NOMO-1 treated with DMSO at 0.1 percent for 48 hours (cell line): Measurements from ENCODE around the gene JKAMP.

Experiments
- DNase-seq: peaks from one replicate; lab custom pipeline; 2025; ENCODE audit not compliant: unreplicated experiment; lab: John Stamatoyannopoulos, UW

The JKAMP gene

DNA sequence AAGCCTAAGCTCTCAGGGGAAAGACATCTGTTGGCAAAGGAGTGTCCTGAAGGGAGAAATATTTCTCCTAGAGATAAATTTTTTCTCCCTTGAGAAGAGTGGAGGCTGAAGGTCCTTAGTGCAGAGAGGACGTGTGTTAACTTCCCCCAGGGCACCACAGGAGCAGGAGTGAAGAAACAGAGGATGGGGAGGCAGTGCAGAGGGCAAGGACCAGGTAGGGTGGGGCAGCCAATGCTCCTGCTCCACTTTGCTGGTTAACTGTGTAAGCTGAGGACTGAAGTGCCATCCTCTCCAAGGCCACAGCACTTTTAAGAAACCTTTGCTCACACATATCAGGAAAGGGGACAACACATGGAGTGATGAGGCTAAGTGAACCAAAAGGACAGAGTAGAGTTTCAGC lies 4.2 kb upstream of the JKAMP start:
- DNase-seq: no peak

DNA sequence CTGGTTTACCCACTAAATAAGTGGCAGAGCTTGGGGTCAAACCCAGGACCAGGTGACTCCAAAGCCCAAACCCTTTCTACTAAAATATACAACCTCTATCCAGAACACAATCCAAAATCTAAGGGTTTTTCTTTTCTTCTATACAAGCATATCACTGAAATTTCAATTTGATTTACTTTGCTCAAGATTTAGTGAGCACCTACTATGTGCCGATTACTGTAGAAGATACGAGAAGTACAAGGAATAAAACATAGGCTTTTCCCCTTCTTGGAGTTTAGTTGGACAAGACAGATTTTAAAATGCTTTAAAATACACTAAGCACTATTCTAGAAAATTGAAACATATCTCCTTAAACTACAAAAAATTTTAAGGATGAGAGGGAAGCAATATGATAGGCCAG lies 2.9 kb upstream of the JKAMP start:
- DNase-seq: no peak

DNA sequence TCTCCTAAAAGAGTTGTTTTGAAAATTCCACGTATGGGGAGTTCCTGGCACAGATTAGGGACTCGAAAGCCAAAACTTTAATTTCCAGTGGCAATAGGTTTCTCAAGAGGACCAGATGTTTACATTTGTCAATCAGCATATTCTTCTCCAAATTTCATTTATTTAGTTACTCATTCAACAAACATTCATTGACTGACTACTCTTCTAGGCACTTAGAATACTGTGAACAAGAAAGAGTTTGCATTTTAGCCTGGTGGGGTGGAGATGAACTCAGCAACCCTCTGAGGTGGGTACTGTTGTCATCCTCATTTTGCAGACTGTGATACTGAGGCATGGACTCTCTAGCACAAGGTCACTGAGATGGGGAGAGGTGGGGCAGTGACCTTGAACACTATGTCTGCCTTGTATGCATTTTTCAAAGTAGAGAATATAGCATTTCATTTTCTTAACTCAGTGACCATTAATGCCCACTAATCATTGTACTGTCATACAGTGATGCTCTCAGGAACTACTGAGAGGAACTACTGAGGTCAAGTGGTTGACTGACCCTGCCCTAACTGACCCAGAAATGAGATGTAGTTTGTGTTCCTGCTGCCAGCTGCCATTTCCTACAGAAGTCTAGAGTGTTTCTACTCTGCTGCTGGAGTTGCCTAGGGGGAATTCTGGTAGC lies 2.3 kb upstream of the JKAMP start:
- DNase-seq: no peak

- DNase-seq: no peak
Measured at GRCh38 chr14:59482541-59483331, 1.6 kb upstream of the JKAMP start.

DNA sequence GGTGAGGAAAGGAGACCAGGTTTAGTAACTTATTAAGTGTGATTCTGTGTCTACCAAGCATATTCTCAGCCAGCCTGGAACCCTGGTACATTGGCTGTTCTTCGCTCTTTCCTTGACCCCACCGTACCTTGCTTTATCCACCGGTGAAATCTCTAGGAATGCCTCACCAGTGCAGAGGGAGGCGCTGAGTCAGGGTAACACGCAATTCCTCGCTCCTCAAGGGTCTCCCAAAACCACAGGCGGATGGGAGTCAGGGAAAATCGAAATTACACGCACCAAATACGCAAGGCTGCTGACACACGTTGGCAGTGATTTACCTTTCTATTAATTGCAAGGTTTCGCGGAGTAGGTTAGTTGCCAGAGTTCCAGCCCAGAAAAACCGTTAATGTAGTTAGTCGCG lies 954 bp upstream of the JKAMP start:
- no peak for DNase-seq

DNA sequence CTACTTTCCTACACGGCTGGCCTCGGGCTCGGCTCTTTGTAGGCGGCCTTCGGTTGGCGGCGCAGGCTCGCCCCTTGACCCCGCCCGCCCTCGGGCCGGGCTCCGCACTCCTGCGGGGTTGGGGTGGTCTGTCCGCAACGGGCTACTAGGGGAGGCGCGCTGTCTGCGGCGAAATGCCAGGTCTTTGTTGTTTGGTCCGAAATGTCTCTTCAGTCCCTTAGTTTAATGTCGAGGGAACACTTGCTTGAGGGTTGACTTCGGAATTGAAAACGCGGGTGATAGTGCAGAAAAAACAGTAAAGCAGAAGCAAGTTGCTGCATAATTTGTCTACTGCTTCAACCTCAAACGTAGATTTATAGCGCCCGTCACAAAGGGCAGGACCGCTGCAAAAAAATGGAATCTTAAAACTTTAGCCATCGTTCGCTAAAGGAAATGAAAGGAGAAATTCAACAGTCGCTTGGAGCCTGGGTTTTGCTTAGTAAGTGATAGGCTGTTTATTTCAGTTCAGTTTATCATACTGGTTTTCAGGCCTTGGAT lies 390 bp downstream of the JKAMP start:
- DNase-seq: peak; percentile 78

DNA sequence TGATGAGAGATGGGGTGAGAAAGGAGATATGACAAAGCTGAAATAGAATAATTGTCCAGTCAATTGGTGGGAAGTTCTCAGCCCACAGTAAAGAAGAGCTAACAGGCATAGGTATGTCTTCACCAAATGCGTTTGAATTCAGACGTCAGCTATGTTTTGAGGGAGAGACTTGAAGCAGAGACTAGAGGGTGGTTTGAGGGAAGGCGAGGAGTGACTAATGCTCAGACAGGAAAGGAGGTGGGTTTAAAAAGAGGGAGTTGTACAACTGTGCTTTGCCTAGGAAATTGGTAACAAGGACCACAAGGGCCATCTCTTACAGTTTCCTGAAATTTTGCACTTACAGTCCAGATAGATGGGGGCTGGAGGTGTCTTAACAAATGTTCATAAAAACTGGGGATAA lies 6.4 kb downstream of the JKAMP start:
- no peak for DNase-seq

- no peak for DNase-seq
Measured at GRCh38 chr14:59492384-59492783, 8.1 kb downstream of the JKAMP start.

GRCh38 chr14:59500732-59501131 lies 16.4 kb downstream of the JKAMP start:
- DNase-seq: no peak

- DNase-seq: no peak
Measured at GRCh38 chr14:59503256-59503655, 18.9 kb downstream of the JKAMP start.

DNA sequence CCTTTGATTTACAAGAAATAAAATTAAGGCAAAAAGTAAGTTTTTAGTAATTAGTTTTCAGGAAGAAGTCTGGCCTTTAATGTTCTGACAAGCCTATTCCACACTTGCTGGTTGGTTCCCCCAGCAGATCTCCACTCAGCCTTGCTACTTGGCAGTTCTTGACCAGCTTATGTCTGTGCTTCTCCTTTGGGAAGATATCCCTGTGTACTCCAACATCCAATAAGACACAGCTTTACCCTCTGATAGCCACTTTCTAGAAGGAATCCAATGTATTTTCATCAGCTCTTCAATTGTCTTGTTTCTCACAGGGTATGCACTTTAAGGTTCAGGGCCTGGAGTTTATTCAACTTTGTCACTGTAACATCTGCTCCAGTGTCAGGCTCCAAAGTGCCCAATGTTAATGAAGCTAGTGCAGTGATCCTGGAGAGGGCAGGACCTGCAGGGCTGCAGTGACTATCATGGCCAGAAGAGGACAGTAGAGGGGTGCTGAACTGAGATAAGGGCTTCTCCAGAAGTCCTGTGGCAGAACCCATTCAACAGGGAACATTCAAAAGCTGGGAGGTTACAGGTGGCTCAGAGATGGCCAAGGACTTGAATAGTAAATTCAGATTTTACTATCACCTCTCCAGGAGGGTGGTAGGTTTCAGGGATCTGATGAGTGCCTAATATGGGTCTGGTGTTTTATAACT lies 22.9 kb downstream of the JKAMP start:
- peak; percentile 44 for DNase-seq

DNA sequence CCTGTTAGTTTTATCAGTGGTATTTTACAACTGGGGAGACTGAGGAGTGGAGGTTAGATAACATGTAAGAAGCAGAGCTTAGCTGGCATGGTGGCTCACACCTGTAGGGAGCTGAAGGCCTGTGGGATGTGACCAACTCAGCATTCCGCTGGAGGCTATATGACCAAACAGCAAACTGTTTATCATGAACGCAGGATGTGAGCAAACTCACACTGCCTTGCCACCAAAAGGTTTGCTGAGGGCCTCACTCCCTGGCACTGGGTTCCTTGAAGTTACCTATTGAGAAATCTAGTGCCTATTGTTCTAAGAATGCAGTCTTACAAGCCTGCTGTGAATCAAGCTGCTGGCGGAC lies 23.4 kb downstream of the JKAMP start:
- no peak for DNase-seq

- DNase-seq: no peak
Measured at GRCh38 chr14:59509101-59509500, 24.8 kb downstream of the JKAMP start.

DNA sequence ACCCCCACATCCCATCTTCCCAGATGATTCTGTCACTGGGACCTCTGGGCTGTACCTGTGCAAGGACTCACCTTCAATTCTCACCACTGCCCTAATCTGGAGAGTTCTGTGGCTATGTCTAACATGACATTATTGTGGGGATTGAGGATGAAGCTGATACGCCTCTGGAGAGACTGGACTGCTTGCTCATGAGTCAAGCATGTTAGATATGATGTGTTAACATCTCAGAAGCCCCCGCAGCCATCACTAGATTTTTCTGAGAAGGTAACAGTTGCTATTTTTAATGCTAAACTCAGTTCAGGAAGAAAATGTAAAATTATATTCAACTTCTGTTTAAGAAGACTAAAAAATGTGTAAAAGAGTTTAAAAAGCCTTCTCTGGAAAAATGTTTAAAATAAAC lies 25.7 kb downstream of the JKAMP start:
- no peak for DNase-seq

- DNase-seq: no peak
Measured at GRCh38 chr14:59510966-59511365, 26.6 kb downstream of the JKAMP start.

- no peak for DNase-seq
Measured at GRCh38 chr14:59511916-59512575, 27.7 kb downstream of the JKAMP start.

GRCh38 chr14:59520224-59520623 lies 35.9 kb downstream of the JKAMP start:
- no peak for DNase-seq

GRCh38 chr14:59529189-59529588 lies 44.9 kb downstream of the JKAMP start:
- DNase-seq: no peak

- DNase-seq: no peak
Measured at GRCh38 chr14:59530349-59530748, 46.0 kb downstream of the JKAMP start.

DNA sequence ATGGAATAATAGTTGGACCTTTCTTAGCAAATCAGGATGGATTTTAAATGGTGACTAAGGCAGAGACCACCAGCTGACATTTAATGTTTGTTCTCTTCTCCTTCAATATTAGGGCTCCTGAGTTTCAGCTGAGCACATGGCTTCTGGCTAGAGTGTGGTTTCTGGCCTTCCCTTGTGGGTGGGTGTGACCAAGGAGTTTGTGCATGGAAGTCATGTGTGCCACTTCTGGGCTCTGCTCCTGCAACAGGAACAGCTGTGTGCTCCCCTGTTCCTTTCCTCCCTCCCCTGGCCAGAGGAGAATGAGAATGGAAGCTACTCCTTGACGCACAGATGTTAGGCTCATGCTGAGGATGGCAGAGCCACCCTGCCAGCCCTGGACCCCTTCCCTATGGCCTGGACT lies 48.1 kb downstream of the JKAMP start:
- DNase-seq: no peak

- DNase-seq: no peak
Measured at GRCh38 chr14:59534361-59534987, 50.2 kb downstream of the JKAMP start.
